Stomach (tissue), 4 donors: ENCODE measurements around the gene PTGDS.

ENCODE experiments used
- CTCF ChIP-seq, 7 experiments: fragments of 450-650 bp in 4 of 7; fragments of 200-600 bp in 3 of 7; sonication (generic) in 3 of 7; IDR thresholded peaks; one replicate each; pipeline ENCODE4 v1.5.1; 2016 to 2019; ENCODE audit warnings: antibody characterized with exemption in 7 of 7, control low read depth in 2 of 7, mild to moderate bottlenecking in 1 of 7
- EP300 ChIP-seq: sonication (generic); formaldehyde crosslinking; IDR thresholded peaks from one replicate; pipeline ENCODE4 v1.6.1; 2017; ENCODE audit warnings: antibody characterized with exemption

GRCh38 chr9:136941231-136942111 is 35.8 kb upstream of the PTGDS start:
- no peak for TF ChIP-seq CTCF (IDR thresholded peaks at IDR 0.05)
- no peak for TF ChIP-seq EP300
